Panc1 (cell line): ENCODE measurements around the gene OR8I2. TPM values are rescaled to one million over a fixed set of nuclear protein-coding genes. Genes with fewer than 3 reads are reported as not detected.
"Not testable (repeated sequence)": the region's sequence is repeated elsewhere in the genome, so short reads cannot be mapped to it uniquely, and the experiment has no call there.

Experiments
- ATAC-seq: fragments of 200-7000 bp; cut with Tn5 transposase; 2 replicates; pipeline ENCODE4 v1.9.1; 2020; ENCODE audit warnings: mild to moderate bottlenecking, moderate library complexity
- BruUV-seq: library from RNA; stranded (reverse); fragments of 400-500 nt; replicated peaks from 2 replicates; lab custom pipeline; 2021; lab: Mats Ljungman, UMichigan
- CTCF ChIA-PET: fragments of 300-600 bp; sonication (Branson Sonifier 250); formaldehyde crosslinking; loops from one replicate; lab custom pipeline; 2022; ENCODE audit warnings: antibody characterized with exemption; lab: Charles Lee
- POLR2A ChIA-PET: fragments of 300-600 bp; sonication (Branson Sonifier 250); formaldehyde crosslinking; loops from one replicate; lab custom pipeline; 2022; ENCODE audit warnings: antibody characterized with exemption; lab: Charles Lee
- DNase-seq: peaks from one replicate; pipeline ENCODE4 v3.0.0-alpha.2; 2010; ENCODE audit warnings: low read depth, low spot score
- H3K27ac ChIP-seq: 2 replicates; pipeline ENCODE4 v1.5.1; 2011; ENCODE audit warnings: mild to moderate bottlenecking, low read length, inconsistent platforms
- H3K27me3 ChIP-seq: fragments of 200-500 bp; sonication (Bioruptor generic); 2 replicates; pipeline ENCODE4 v1.6.0; 2014; ENCODE audit warnings: low read length, inconsistent platforms; ENCODE audit not compliant: control insufficient read depth, insufficient read depth
- H3K36me3 ChIP-seq: fragments of 200-500 bp; sonication (Bioruptor generic); 2 replicates; pipeline ENCODE4 v1.5.1; 2014; ENCODE audit warnings: inconsistent platforms, mild to moderate bottlenecking, low read length, moderate library complexity; ENCODE audit not compliant: control insufficient read depth, insufficient read depth
- H3K4me1 ChIP-seq: 2 replicates; pipeline ENCODE4 v1.5.1; 2011; ENCODE audit warnings: inconsistent platforms, mild to moderate bottlenecking, low read length, moderate library complexity; ENCODE audit not compliant: control insufficient read depth, insufficient read depth
- H3K4me3 ChIP-seq, 2 experiments: 2 replicates each; pipeline ENCODE4 v1.5.1; 2011 to 2012; ENCODE audit warnings: low read depth in 2 of 2, low read length in 2 of 2, mild to moderate bottlenecking in 2 of 2, inconsistent platforms in 1 of 2, moderate library complexity in 1 of 2
- H3K9me3 ChIP-seq: fragments of 200-500 bp; sonication (Bioruptor generic); 2 replicates; pipeline ENCODE4 v1.5.1; 2014; ENCODE audit warnings: low read depth, mild to moderate bottlenecking, inconsistent platforms, low read length, moderate library complexity; ENCODE audit not compliant: control insufficient read depth, insufficient read depth
- CTCF ChIP-seq: fragments of 450-650 bp; IDR thresholded peaks from 2 replicates; pipeline ENCODE4 v1.5.1; 2017; ENCODE audit warnings: mild to moderate bottlenecking
- POLR2AphosphoS5 ChIP-seq: IDR thresholded peaks from 2 replicates; pipeline ENCODE4 v1.6.1; 2012; ENCODE audit warnings: mild to moderate bottlenecking, low read depth, low read length, moderate library complexity
- SIN3A ChIP-seq: IDR thresholded peaks from 2 replicates; pipeline ENCODE4 v1.6.1; 2012; ENCODE audit warnings: low read depth, mild to moderate bottlenecking, low read length, moderate library complexity, borderline replicate concordance; ENCODE audit not compliant: insufficient read depth
- TCF7L2 ChIP-seq: IDR thresholded peaks from 2 replicates; pipeline ENCODE4 v1.6.1; 2011; ENCODE audit warnings: mild to moderate bottlenecking, low read depth, low read length, inconsistent platforms
- in situ Hi-C: cut with HindIII; loops from 2 replicates; pipeline ENCODE4 v1.10.0; 2016; ENCODE audit warnings: low sequenced_read_pairs, low pct_unique_long_range_greater_than_20kb
- intact Hi-C: fragments of 100-400 bp; cut with micrococcal nuclease; formaldehyde crosslinking; loops from one replicate; pipeline ENCODE4 v1.10.0; 2022; ENCODE audit not compliant: unreplicated experiment
- total RNA-seq: library from RNA; stranded (reverse); gene quantifications from one replicate; pipeline ENCODE4 v1.2.1, GENCODE V29; 2021; ENCODE audit not compliant: unreplicated experiment
- TF ChIP-seq, protein P1 (sequence below), 2 experiments: IDR thresholded peaks; 2 replicates each; pipeline ENCODE4 v1.6.1; 2011 to 2012; ENCODE audit warnings: low read depth in 2 of 2, control low read depth in 1 of 2, low read length in 1 of 2, mild to moderate bottlenecking in 1 of 2, moderate library complexity in 1 of 2; ENCODE audit not compliant: insufficient read depth in 1 of 2

Gene OR8I2
- total RNA-seq, 1 experiment from 2014 or later, result not detected

GRCh38 chr11:56140151-56140661 is 47.1 kb downstream of the OR8I2 start, which contains the start of gene OR8J3:
OR8J3 (minus strand) TSS chr11:56140201; CDS start chr11:56137718, 2,483 bp downstream.
- ATAC-seq, result no peak
- in situ Hi-C loops, result no loop called here
- no TSS peak for BruUV-seq

DNA sequence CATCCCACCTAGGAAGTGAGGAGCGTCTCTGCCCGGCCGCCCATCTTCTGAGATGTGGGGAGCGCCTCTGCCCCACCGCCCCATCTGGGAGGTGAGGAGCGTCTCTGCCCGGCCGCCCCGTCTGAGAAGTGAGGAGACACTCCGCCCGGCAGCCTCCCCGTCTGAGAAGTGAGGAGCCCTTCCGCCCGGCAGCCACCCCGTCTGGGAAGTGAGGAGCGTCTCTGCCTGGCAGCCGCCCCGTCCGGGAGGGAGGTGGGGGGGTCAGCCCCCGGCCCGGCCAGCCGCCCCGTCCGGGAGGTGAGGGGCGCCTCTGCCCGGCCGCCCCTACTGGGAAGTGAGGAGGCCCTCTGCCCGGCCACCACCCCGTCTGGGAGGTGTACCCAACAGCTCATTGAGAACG is 50.6 kb downstream of the OR8I2 start:
- H3K36me3 ChIP-seq, H3K4me3 ChIP-seq, H3K27ac ChIP-seq, H3K9me3 ChIP-seq, in situ Hi-C loops, BruUV-seq, intact Hi-C loops, H3K27me3 ChIP-seq, POLR2A ChIA-PET, ATAC-seq, H3K4me1 ChIP-seq, DNase-seq, CTCF ChIA-PET: not testable (repeated sequence)

More at GRCh38 chr11:56140151-56140661, 47.1 kb downstream of the OR8I2 start, which contains the start of gene OR8J3:
- TF ChIP-seq, protein P1, sequence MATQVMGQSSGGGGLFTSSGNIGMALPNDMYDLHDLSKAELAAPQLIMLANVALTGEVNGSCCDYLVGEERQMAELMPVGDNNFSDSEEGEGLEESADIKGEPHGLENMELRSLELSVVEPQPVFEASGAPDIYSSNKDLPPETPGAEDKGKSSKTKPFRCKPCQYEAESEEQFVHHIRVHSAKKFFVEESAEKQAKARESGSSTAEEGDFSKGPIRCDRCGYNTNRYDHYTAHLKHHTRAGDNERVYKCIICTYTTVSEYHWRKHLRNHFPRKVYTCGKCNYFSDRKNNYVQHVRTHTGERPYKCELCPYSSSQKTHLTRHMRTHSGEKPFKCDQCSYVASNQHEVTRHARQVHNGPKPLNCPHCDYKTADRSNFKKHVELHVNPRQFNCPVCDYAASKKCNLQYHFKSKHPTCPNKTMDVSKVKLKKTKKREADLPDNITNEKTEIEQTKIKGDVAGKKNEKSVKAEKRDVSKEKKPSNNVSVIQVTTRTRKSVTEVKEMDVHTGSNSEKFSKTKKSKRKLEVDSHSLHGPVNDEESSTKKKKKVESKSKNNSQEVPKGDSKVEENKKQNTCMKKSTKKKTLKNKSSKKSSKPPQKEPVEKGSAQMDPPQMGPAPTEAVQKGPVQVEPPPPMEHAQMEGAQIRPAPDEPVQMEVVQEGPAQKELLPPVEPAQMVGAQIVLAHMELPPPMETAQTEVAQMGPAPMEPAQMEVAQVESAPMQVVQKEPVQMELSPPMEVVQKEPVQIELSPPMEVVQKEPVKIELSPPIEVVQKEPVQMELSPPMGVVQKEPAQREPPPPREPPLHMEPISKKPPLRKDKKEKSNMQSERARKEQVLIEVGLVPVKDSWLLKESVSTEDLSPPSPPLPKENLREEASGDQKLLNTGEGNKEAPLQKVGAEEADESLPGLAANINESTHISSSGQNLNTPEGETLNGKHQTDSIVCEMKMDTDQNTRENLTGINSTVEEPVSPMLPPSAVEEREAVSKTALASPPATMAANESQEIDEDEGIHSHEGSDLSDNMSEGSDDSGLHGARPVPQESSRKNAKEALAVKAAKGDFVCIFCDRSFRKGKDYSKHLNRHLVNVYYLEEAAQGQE (IDR thresholded peaks at IDR 0.05; ENCODE audit: insufficient read depth in 1 of 2, low read depth in 2 of 2, low read length in 1 of 2), result no peak
- TF ChIP-seq POLR2AphosphoS5 (no peak), SIN3A (no peak), CTCF (no peak), TCF7L2 (no peak)
- no peak for DNase-seq
- no peaks in the 10 kb centered on the region for H3K36me3 ChIP-seq
- no peaks in the 10 kb centered on the region for H3K9me3 ChIP-seq
- no peaks in the 10 kb centered on the region for H3K4me1 ChIP-seq
- H3K27ac ChIP-seq, result no peak within 1 kb of the TSS
- ChIA-PET CTCF (no interaction called here), POLR2A (no interaction called here)
- H3K27me3 ChIP-seq, result no peaks in the 10 kb centered on the region
- intact Hi-C loops, result no loop called here
- no peak within 1 kb of the TSS for H3K4me3 ChIP-seq

Other genes starting within 250 kb of the OR8I2 start
- gene TRIM51, start 210.0 kb upstream of the OR8I2 start, total RNA-seq, result not detected
- gene OR5W2, start 178.7 kb upstream of the OR8I2 start, total RNA-seq, result not detected
- gene OR5I1, start 156.9 kb upstream of the OR8I2 start, total RNA-seq, result not detected
- gene OR10AG1, start 123.4 kb upstream of the OR8I2 start, total RNA-seq, result not detected
- gene OR5F1, start 98.7 kb upstream of the OR8I2 start, total RNA-seq, result not detected
- gene OR5AS1, start 65.7 kb upstream of the OR8I2 start, total RNA-seq, result not detected
- not detected for gene OR8H2, start 10.4 kb downstream of the OR8I2 start, total RNA-seq
- not detected for gene OR8H3, start 29.1 kb downstream of the OR8I2 start, total RNA-seq
- gene OR8J3, start 46.9 kb downstream of the OR8I2 start, total RNA-seq, result not detected
- not detected for gene OR8K5, start 67.0 kb downstream of the OR8I2 start, total RNA-seq
- not detected for gene OR5J2, start 83.3 kb downstream of the OR8I2 start, total RNA-seq
- not detected for gene OR5T2, start 140.9 kb downstream of the OR8I2 start, total RNA-seq
- not detected for gene OR5T3, start 158.9 kb downstream of the OR8I2 start, total RNA-seq
- not detected for gene OR5T1, start 180.8 kb downstream of the OR8I2 start, total RNA-seq
- gene OR8H1, start 198.9 kb downstream of the OR8I2 start, total RNA-seq, result not detected
- gene OR8K3, start 221.8 kb downstream of the OR8I2 start, total RNA-seq, result not detected